Stimulated activated CD4-positive, alpha-beta T cell treated with anti-CD3 and anti-CD28 coated beads, Interleukin-12 subunit alpha, Interleukin-12 subunit beta, amount 100 ng/mL, for 4 hours (primary cell): ENCODE data around the gene THAP12.

Experiments
- DNase-seq: peaks from one replicate; pipeline ENCODE4 v3.0.0-alpha.2; 2020

THAP12 gene

DNA sequence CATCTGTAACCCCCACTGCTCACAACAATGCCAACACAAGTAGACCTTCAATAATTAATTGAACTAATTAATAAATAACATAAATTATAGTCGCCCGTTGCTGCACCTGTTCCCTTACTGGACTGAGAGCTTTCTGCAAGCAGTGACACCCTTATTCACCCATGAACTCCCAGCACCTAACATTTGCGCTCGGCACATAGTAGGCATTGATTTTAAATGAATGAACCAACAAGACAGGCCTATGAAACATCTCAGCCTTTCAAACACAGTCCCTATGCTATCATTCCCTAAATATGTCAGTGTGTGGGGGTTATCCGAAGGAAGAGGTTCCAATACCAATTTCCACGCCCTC is 1.1 kb downstream of the THAP12 start:
- no peak for DNase-seq

GRCh38 chr11:76376746-76377558 is 4.0 kb downstream of the THAP12 start:
- no peak for DNase-seq

DNA sequence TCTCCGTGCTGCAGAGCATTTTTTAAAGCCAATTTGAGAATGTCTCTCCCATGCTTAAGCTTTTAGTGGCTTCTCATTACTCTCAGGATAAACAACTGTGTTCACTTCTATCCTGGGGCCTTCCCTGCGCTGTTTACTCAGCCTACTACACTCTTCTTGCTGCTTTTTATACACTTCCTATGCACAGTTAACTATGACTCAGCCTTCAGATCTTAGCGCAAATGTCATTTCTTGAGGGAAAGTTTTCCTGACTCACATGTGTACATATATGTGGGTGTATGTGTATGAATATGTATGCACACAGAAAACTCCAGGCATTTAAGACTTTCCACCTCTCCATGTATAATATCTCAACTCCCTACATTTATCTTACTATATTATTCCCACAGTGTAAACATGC is 9.8 kb downstream of the THAP12 start:
- peak; percentile 20 for DNase-seq

DNA sequence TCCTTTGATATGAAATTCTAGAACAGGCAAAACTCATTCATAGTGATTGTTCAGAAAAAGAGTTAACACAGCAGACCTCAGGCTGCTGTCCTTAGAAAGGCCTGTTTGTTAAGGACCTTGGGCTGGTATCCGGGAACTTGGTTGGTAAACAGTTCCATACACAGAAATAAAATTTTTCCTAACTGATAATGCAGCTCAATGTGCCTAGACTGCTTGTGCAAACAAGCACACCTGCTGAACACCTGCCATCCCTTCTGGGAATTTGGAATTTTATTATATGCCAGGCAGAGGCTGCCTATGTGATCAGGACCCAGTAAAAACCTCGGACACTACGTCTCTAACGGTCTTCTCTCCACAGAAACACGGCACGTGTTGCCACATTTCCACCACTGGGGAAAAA is 11.5 kb downstream of the THAP12 start:
- DNase-seq = no peak

DNA sequence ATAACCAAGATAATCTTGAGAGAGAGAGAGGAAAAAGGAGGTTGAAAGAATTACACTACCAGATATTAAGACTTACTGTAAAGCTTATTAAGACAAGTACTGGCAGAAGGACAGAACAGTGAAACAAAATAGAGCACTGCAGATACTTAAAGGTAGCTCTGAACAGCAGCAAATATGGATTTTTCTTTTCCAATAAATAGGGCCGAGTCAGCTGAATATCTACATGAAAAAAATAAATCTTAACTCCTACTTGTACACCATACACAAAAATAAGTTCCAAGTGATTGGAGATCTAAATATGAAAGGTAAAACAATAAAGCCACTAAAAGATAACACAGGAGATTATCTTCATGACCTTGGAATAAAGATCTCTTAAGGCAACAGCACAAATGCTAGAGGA is 12.4 kb downstream of the THAP12 start:
- DNase-seq = no peak

- no peak for DNase-seq
Measured at GRCh38 chr11:76365038-76365679, 15.8 kb downstream of the THAP12 start.

- no peak for DNase-seq
Measured at GRCh38 chr11:76362716-76363115, 18.2 kb downstream of the THAP12 start.

DNA sequence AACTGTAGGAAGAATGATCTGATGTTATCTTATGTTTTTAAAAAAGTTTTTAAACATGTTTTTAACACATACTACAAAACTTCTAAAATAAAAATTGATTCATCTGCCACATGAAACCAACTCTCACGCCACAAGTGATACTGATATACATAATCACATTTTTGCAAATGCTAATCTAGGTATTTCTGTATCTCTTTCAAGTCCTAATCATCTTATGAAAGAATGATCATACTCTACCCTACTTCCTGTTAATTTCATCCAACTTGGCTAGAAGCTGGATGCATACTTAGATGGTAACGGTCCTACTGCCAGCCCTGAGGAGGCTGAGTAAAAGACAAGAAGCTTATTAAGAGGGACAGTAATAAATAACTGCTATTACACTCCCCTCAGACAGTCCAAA is 19.2 kb downstream of the THAP12 start:
- DNase-seq = no peak

DNA sequence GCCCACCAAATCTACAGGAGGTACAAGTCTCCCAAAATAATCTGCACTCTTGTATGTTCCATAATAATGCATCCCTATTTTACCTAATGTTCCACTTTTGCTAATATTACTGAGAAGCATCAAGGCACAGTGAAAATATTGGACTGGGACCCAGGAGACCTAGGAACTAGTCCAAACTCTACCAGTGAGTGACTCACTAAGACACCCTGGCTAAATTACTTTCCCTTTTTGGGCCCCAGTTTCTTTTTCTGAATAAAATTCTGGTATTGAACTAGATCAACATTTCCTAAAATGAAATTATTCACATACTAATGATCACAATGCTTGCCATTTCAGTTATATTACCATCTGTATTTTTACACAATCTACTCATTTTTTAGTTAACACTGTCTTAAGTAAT is 19.6 kb downstream of the THAP12 start:
- DNase-seq = no peak

GRCh38 chr11:76355172-76355571 is 25.8 kb downstream of the THAP12 start:
- DNase-seq = no peak

DNA sequence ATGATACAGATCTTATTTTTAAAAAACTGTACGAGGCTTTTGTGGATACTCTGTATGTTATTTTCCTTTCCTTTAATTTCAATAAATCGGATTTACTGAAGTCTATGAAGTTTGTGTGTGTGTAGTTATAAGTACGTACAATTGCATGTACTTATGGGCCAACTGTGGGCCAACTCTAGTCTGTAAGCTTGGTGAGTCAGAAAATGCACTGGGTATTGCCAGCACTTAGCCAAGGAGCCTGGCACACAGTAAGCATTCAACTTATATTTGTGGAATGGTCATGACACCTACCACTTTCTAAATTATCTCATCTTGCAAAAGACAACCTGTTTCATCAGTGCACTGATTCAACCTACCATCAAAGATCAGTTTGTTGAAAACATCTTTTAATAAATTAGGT is 32.6 kb downstream of the THAP12 start:
- no peak for DNase-seq

- no peak for DNase-seq
Measured at GRCh38 chr11:76347466-76347865, 33.5 kb downstream of the THAP12 start.

GRCh38 chr11:76339221-76339620 is 41.7 kb downstream of the THAP12 start:
- no peak for DNase-seq

- DNase-seq = no peak
Measured at GRCh38 chr11:76337923-76338322, 43.0 kb downstream of the THAP12 start.

DNA sequence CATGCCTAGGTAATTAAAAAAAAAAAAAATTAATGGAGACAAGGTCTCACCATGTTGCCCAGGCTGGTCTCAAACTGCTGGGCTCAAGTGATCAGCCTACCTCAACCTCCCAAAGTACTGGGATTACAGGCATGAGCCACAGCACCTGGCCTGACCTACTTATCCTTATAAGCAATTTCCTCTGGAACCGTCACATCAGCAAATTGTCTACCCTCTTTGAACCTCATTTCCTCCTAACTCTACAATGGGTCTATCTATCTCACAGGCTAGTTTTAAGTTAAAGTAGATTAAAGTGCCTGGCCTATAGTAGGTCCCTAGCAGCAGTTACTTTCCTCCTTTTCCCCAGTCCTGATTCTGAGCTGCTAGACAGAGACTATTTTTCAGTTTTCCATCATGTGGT is 43.5 kb downstream of the THAP12 start:
- no peak for DNase-seq

DNA sequence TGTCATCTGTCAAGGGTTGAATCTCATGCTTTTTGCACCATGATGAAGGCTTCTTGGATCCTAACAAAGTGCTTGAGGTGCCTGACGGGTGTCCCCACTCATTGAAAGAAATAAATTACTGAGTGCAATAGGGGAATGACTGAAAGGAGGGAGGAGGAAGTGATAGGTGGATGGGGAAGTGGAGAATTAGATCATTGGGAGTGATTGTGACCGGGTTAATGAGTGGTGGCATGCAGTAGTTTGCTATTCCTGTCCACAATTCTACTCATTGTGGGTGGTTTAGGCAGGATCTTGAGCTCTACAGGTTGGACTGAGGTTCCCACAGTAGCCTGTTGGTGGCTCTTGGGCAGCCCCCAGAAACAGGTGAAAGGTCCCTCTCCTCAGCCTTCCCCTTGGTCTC is 44.3 kb downstream of the THAP12 start:
- no peak for DNase-seq

DNA sequence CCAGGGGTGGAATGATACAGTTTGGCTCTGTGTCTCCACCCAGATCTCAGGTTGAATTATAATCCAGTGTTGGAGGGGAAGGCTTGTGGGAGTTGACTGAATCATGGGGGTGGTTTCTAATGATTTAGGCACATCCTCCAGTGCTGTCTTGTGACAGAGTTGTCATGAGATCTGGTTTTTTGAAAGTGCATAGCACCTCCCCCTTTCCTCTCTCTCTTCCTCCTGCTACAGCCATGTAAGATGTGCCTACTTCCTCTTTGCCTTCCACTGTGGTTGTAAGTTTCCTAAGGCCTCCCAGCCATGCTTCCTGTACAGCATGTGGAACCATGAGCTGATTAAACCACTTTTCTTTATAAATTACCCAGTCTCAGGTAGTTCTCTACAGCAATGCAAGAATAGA is 45.1 kb downstream of the THAP12 start:
- no peak for DNase-seq

GRCh38 chr11:76334826-76335389 is 46.0 kb downstream of the THAP12 start:
- DNase-seq = no peak

- DNase-seq = no peak
Measured at GRCh38 chr11:76330651-76331050, 50.3 kb downstream of the THAP12 start.

GRCh38 chr11:76329983-76330382 is 50.9 kb downstream of the THAP12 start:
- DNase-seq = no peak

GRCh38 chr11:76329084-76329648 is 51.8 kb downstream of the THAP12 start:
- no peak for DNase-seq

GRCh38 chr11:76327756-76328388 is 53.1 kb downstream of the THAP12 start:
- no peak for DNase-seq

DNA sequence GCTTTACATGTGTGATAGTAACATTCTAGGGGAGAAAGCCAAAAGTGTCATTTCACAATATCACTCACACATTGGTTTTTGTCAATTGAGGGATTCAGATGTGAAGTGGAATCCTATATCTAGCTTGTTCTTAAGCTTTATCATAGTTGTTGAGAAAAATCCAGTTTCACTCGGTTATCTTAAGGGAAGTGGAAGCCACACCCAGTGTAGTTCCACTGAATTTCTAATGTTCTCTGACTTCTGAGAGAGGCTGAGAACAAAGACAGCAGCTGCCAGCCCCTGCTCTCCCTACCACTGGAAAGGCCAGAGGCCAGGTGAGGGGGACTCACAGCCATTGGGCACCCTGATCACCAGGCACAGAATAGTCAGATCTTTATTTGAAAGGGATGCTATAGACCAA is 53.7 kb downstream of the THAP12 start:
- DNase-seq = no peak

GRCh38 chr11:76325185-76325584 is 55.7 kb downstream of the THAP12 start:
- no peak for DNase-seq
